Upper lobe of left lung (tissue), 6 donors: ENCODE data around the gene SLC17A9. TPM values are rescaled to one million over a fixed set of nuclear protein-coding genes. Genes with fewer than 3 reads are reported as not detected.

Experiments used
- ATAC-seq, 2 donors: fragments of 200-7000 bp; cut with Tn5 transposase; one replicate each; pipeline ENCODE4 v1.9.1; 2022; ENCODE audit warnings: mild to moderate bottlenecking in 2 of 2, moderate library complexity in 2 of 2; ENCODE audit not compliant: low FRiP score in 2 of 2
- DNase-seq, 2 donors: peaks; one replicate each; pipeline ENCODE4 v3.0.0-alpha.2; 2019 to 2020
- H3K27ac ChIP-seq, 4 donors: fragments of 200-600 bp; sonication (generic); one replicate each; pipeline ENCODE4 v1.5.1; 2016 to 2019
- H3K27me3 ChIP-seq, 4 donors: fragments of 200-600 bp; sonication (generic); one replicate each; pipeline ENCODE4 v1.5.1; 2017 to 2019
- H3K36me3 ChIP-seq, 4 donors: fragments of 200-600 bp; sonication (generic); one replicate each; pipeline ENCODE4 v1.5.1; 2016 to 2019
- H3K4me1 ChIP-seq, 4 donors: fragments of 200-600 bp; sonication (generic); one replicate each; pipeline ENCODE4 v1.5.1; 2018 to 2019
- H3K4me3 ChIP-seq, 4 donors: fragments of 200-600 bp; sonication (generic); one replicate each; pipeline ENCODE4 v1.5.1; 2017 to 2019; ENCODE audit warnings: mild to moderate bottlenecking in 2 of 4, moderate library complexity in 1 of 4
- H3K9me3 ChIP-seq, 4 donors: fragments of 200-600 bp; sonication (generic); one replicate each; pipeline ENCODE4 v1.5.1; 2018 to 2019
- CTCF ChIP-seq, 6 experiments: fragments of 450-650 bp in 4 of 6; fragments of 200-600 bp in 2 of 6; sonication (generic) in 2 of 6; IDR thresholded peaks; one replicate each; pipeline ENCODE4 v1.5.1; 2016 to 2019; ENCODE audit warnings: antibody characterized with exemption in 6 of 6
- EP300 ChIP-seq, 4 donors: sonication (generic); formaldehyde crosslinking; IDR thresholded peaks; one replicate each; pipeline ENCODE4 v1.5.1; 2017; ENCODE audit warnings: antibody characterized with exemption in 4 of 4, control low read depth in 2 of 4
- POLR2A ChIP-seq, 4 donors: fragments of 450-650 bp; IDR thresholded peaks; one replicate each; pipeline ENCODE4 v1.5.1; 2016 to 2017; ENCODE audit warnings: antibody characterized with exemption in 4 of 4, mild to moderate bottlenecking in 2 of 4
- POLR2AphosphoS5 ChIP-seq, 2 donors: sonication (generic); formaldehyde crosslinking; IDR thresholded peaks; one replicate each; pipeline ENCODE4 v1.5.1; 2017; ENCODE audit warnings: antibody characterized with exemption in 2 of 2
- WGBS, 2 donors: methylation state at CpG; one replicate each; pipeline ENCODE4 v1.1.5; 2017 to 2018; 5-methylcytosine and 5-hydroxymethylcytosine counted together
- total RNA-seq, 6 donors: library from RNA; depleted of rRNA in 4 of 6; stranded (reverse); fragments of >200 nt in 4 of 6; gene quantifications; one replicate each; pipeline versions ENCODE4 v1.1.0 to v1.2.1, GENCODE V29; 2016 to 2021
- donor health status: DM: no; HTN: no; CAD: no; lungs with moderate emphysema.
- donor health status: DM: no; HTN: yes; CAD: no; lungs with severe emphysema.

SLC17A9 gene
- total RNA-seq, 6 donors from 2014 or later, result 3.8 to 18.5 (median 14.4) TPM

GRCh38 chr20:63008541-63009044 is 56.1 kb downstream of the SLC17A9 start:
- Histone ChIP-seq H3K36me3 (no peaks in the 10 kb centered on the region), H3K27ac (no peak overlapping the region), H3K4me1 (peaks cover 14 to 47% (median 20%) of the 10 kb centered on the region in 4 donors), H3K4me3 (peak overlapping the region in 1 of 4 donors; percentile 10), H3K27me3 (peaks cover 0 to 64% (median 44%) of the 10 kb centered on the region in 4 donors), H3K9me3 (peaks cover 0 to 8% (median 2%) of the 10 kb centered on the region in 4 donors)
- WGBS, 2 donors, result 7 to 13% methylated on average over 13 to 21 of the region's 21 CpGs
- ATAC-seq (no peak), DNase-seq (no peak)
- no peak for TF ChIP-seq POLR2AphosphoS5 (IDR thresholded peaks at IDR 0.05)
- no peak for TF ChIP-seq POLR2A (IDR thresholded peaks at IDR 0.05)

- WGBS, 2 donors, result 10 to 19% methylated on average over 6 to 30 of the region's 54 CpGs
- peaks cover 14 to 47% (median 20%) of the 10 kb centered on the region in 4 donors for H3K4me1 ChIP-seq
- H3K4me3 ChIP-seq, result peak overlapping the region in 1 of 4 donors; percentile 10
- peaks cover 0 to 62% (median 45%) of the 10 kb centered on the region in 4 donors for H3K27me3 ChIP-seq
- ATAC-seq (peak; percentile 81 to 88), DNase-seq (peak; percentile 60 to 95)
- no peaks in the 10 kb centered on the region for H3K36me3 ChIP-seq
- TF ChIP-seq EP300 (IDR thresholded peaks at IDR 0.05) (no peak), CTCF (IDR thresholded peaks at IDR 0.05) (peak; percentile 92 to 96 (median 94))
- H3K9me3 ChIP-seq, result peaks cover 0 to 8% (median 2%) of the 10 kb centered on the region in 4 donors
- no peak overlapping the region for H3K27ac ChIP-seq
Observed at GRCh38 chr20:63009045-63009961, 56.8 kb downstream of the SLC17A9 start.

GRCh38 chr20:63009988-63010769 is 57.7 kb downstream of the SLC17A9 start:
- peaks cover 0 to 62% (median 39%) of the 10 kb centered on the region in 4 donors for H3K27me3 ChIP-seq
- WGBS, 2 donors, result 22 to 23% methylated on average over 20 to 29 of the region's 30 CpGs
- ATAC-seq, result no peak
- DNase-seq, result no peak
- H3K36me3 ChIP-seq, result no peaks in the 10 kb centered on the region
- TF ChIP-seq CTCF (IDR thresholded peaks at IDR 0.05) (no peak), POLR2AphosphoS5 (IDR thresholded peaks at IDR 0.05) (no peak), EP300 (IDR thresholded peaks at IDR 0.05) (no peak), POLR2A (IDR thresholded peaks at IDR 0.05) (no peak)
- H3K4me1 ChIP-seq, result peaks cover 14 to 44% (median 20%) of the 10 kb centered on the region in 4 donors
- peaks cover 0 to 8% (median 2%) of the 10 kb centered on the region in 4 donors for H3K9me3 ChIP-seq
- peak overlapping the region in 1 of 4 donors; percentile 20 for H3K4me3 ChIP-seq
- no peak overlapping the region for H3K27ac ChIP-seq

- ATAC-seq, result no peak
- Histone ChIP-seq H3K27me3 (peaks cover 0 to 62% (median 34%) of the 10 kb centered on the region in 4 donors), H3K4me3 (no peak overlapping the region), H3K9me3 (peaks cover 0 to 8% (median 2%) of the 10 kb centered on the region in 4 donors), H3K4me1 (peaks cover 12 to 28% (median 16%) of the 10 kb centered on the region in 4 donors), H3K36me3 (no peaks in the 10 kb centered on the region), H3K27ac (no peak overlapping the region)
- WGBS, 2 donors, result 33 to 34% methylated on average over 3 of the region's 3 CpGs
- DNase-seq, result no peak
- TF ChIP-seq EP300 (IDR thresholded peaks at IDR 0.05) (no peak), POLR2A (IDR thresholded peaks at IDR 0.05) (no peak), POLR2AphosphoS5 (IDR thresholded peaks at IDR 0.05) (no peak), CTCF (IDR thresholded peaks at IDR 0.05) (no peak)
Observed at GRCh38 chr20:63011798-63012197, 59.3 kb downstream of the SLC17A9 start.

GRCh38 chr20:63013207-63013606 is 60.7 kb downstream of the SLC17A9 start:
- no peak overlapping the region for H3K4me3 ChIP-seq
- no peak overlapping the region for H3K27ac ChIP-seq
- peaks cover 0 to 8% (median 2%) of the 10 kb centered on the region in 4 donors for H3K9me3 ChIP-seq
- TF ChIP-seq CTCF (IDR thresholded peaks at IDR 0.05) (no peak), POLR2A (IDR thresholded peaks at IDR 0.05) (no peak), EP300 (IDR thresholded peaks at IDR 0.05) (no peak), POLR2AphosphoS5 (IDR thresholded peaks at IDR 0.05) (no peak)
- peaks cover 0 to 56% (median 22%) of the 10 kb centered on the region in 4 donors for H3K27me3 ChIP-seq
- ATAC-seq (no peak), DNase-seq (no peak)
- peaks cover 8 to 15% (median 11%) of the 10 kb centered on the region in 4 donors for H3K4me1 ChIP-seq
- no peaks in the 10 kb centered on the region for H3K36me3 ChIP-seq
